ENCODE results near the gene C11orf52.

The C11orf52 gene

GRCh38 chr11:111961389-111962300, 42.9 kb downstream of the C11orf52 start:
- H3K4me2 ChIP-seq (ENCODE audit: low read depth, low read length, poor library complexity, severe bottlenecking) = no peak overlapping the region
- no peak overlapping the region for H3K4me3 ChIP-seq (ENCODE audit: insufficient read depth, low read length, poor library complexity, severe bottlenecking)
- no peaks in the 10 kb centered on the region for H3K79me2 ChIP-seq (ENCODE audit: insufficient read depth, low read length)
- H3K36me3 ChIP-seq (ENCODE audit: low read length) = no peaks in the 10 kb centered on the region
- H3K27me3 ChIP-seq (ENCODE audit: low read length) = no peaks in the 10 kb centered on the region
- no peaks in the 10 kb centered on the region for H3F3A ChIP-seq (ENCODE audit: insufficient read depth)
- H3K27ac ChIP-seq (ENCODE audit: low read depth, low read length) = no peak overlapping the region
- TF ChIP-seq EZH2phosphoT487 (conservative IDR thresholded peaks at IDR 0.05; ENCODE audit: low read length) (no peak), CTCF (IDR thresholded peaks at IDR 0.05; ENCODE audit: insufficient read depth, low read length, poor library complexity, severe bottlenecking) (no peak)
- H2AFZ ChIP-seq (ENCODE audit: low read depth, low read length, severe bottlenecking) = no peak overlapping the region
- no peaks in the 10 kb centered on the region for H3K9me3 ChIP-seq (ENCODE audit: insufficient read depth, low read length)
- no peak overlapping the region for H3K9ac ChIP-seq (ENCODE audit: low read length)
- H4K20me1 ChIP-seq (ENCODE audit: low read depth, low read length) = no peaks in the 10 kb centered on the region
- H3K9me2 ChIP-seq (replicated peaks; ENCODE audit: insufficient read depth, low read length) = no peaks in the 10 kb centered on the region

- H2AFZ ChIP-seq (ENCODE audit: low read depth, low read length, severe bottlenecking) = no peak overlapping the region
- no peaks in the 10 kb centered on the region for H3K9me2 ChIP-seq (replicated peaks; ENCODE audit: insufficient read depth, low read length)
- no peak overlapping the region for H3K27ac ChIP-seq (ENCODE audit: low read depth, low read length)
- H3F3A ChIP-seq (ENCODE audit: insufficient read depth) = no peaks in the 10 kb centered on the region
- TF ChIP-seq EZH2phosphoT487 (conservative IDR thresholded peaks at IDR 0.05; ENCODE audit: low read length) (no peak), CTCF (IDR thresholded peaks at IDR 0.05; ENCODE audit: insufficient read depth, low read length, poor library complexity, severe bottlenecking) (no peak)
- H3K4me3 ChIP-seq (ENCODE audit: insufficient read depth, low read length, poor library complexity, severe bottlenecking) = no peak overlapping the region
- no peak overlapping the region for H3K4me2 ChIP-seq (ENCODE audit: low read depth, low read length, poor library complexity, severe bottlenecking)
- no peaks in the 10 kb centered on the region for H3K36me3 ChIP-seq (ENCODE audit: low read length)
- H3K79me2 ChIP-seq (ENCODE audit: insufficient read depth, low read length) = no peaks in the 10 kb centered on the region
- no peaks in the 10 kb centered on the region for H3K9me3 ChIP-seq (ENCODE audit: insufficient read depth, low read length)
- no peaks in the 10 kb centered on the region for H3K27me3 ChIP-seq (ENCODE audit: low read length)
- H3K9ac ChIP-seq (ENCODE audit: low read length) = no peak overlapping the region
- H4K20me1 ChIP-seq (ENCODE audit: low read depth, low read length) = no peaks in the 10 kb centered on the region
Observed at GRCh38 chr11:111963931-111964340, 45.2 kb downstream of the C11orf52 start.

DNA sequence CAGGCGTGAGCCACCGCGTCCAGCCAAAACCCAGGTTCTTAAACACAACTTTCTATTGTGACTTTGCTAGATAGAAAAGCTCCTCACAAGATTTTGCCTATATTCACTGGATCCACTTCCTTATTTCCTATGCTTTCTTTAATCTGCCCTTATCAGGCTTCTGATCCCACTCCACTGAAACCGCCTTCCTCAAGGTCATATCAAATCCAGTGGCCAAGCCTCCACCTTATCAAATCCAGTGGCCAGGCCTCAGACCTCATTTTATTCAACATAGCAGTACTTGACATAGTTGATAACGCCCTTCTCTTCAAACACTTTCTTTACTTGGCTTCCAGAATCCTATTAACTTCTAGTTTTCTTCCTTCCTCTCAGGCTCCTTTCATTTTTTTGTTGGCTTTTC, 48.0 kb downstream of the C11orf52 start:
- Histone ChIP-seq H3K4me3 (ENCODE audit: insufficient read depth, low read length, poor library complexity, severe bottlenecking) (no peak overlapping the region), H3K9me3 (ENCODE audit: insufficient read depth, low read length) (no peaks in the 10 kb centered on the region), H2AFZ (ENCODE audit: low read depth, low read length, severe bottlenecking) (no peak overlapping the region)

More for the DNA sequence above, 48.0 kb downstream of the C11orf52 start:
- H3K36me3 ChIP-seq (ENCODE audit: low read length) = no peaks in the 10 kb centered on the region
- no peak overlapping the region for H3K27ac ChIP-seq (ENCODE audit: low read depth, low read length)
- no peak overlapping the region for H3K9ac ChIP-seq (ENCODE audit: low read length)
- H3K79me2 ChIP-seq (ENCODE audit: insufficient read depth, low read length) = no peaks in the 10 kb centered on the region
- no peaks in the 10 kb centered on the region for H4K20me1 ChIP-seq (ENCODE audit: low read depth, low read length)
- H3K27me3 ChIP-seq (ENCODE audit: low read length) = no peaks in the 10 kb centered on the region
- no peak overlapping the region for H3K4me2 ChIP-seq (ENCODE audit: low read depth, low read length, poor library complexity, severe bottlenecking)
- TF ChIP-seq EZH2phosphoT487 (conservative IDR thresholded peaks at IDR 0.05; ENCODE audit: low read length) (no peak), CTCF (IDR thresholded peaks at IDR 0.05; ENCODE audit: insufficient read depth, low read length, poor library complexity, severe bottlenecking) (no peak)
- H3K9me2 ChIP-seq (replicated peaks; ENCODE audit: insufficient read depth, low read length) = no peaks in the 10 kb centered on the region
- H3F3A ChIP-seq (ENCODE audit: insufficient read depth) = no peaks in the 10 kb centered on the region
